ENCODE data around the gene RAD51B.

Gene RAD51B

DNA sequence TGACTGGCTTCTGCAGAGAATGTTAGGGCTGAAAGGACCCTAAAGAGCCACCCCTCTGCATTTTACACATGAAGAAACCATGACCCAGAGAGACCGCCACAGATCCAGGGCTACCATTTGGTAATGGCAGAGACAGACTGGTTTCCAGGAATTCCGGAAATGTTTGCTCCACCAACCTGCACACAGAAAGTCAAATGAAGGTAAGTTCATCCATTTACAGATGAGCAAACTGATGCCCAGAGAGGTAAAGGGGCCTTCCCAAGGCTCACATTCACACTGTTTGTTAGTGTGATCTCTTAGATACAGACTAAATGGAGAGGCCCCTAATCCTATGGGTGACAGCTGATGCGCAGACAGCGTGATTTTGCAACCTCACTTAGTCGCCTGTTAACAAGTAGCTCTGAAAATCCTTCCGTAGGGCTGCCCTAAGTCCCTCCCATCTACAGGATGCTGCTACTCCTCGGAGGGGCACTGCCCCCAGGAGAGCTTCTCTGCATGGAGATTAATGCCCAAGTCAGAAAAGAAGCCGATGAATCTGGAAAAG is 939.5 kb downstream of the RAD51B start:
- TF ChIP-seq ZNF394 (tag by site-specific recombination; IDR thresholded peaks at IDR 0.05; ENCODE audit: borderline replicate concordance), result no peak
- no peak for TF ChIP-seq HOXC10 (CRISPR knock-in tag; IDR thresholded peaks at IDR 0.05)
- no peak for TF ChIP-seq ZNF571 (tag by site-specific recombination; IDR thresholded peaks at IDR 0.05)
- no peak for TF ChIP-seq ZNF239 (tag by site-specific recombination; IDR thresholded peaks at IDR 0.05)
- TF ChIP-seq, protein P1, sequence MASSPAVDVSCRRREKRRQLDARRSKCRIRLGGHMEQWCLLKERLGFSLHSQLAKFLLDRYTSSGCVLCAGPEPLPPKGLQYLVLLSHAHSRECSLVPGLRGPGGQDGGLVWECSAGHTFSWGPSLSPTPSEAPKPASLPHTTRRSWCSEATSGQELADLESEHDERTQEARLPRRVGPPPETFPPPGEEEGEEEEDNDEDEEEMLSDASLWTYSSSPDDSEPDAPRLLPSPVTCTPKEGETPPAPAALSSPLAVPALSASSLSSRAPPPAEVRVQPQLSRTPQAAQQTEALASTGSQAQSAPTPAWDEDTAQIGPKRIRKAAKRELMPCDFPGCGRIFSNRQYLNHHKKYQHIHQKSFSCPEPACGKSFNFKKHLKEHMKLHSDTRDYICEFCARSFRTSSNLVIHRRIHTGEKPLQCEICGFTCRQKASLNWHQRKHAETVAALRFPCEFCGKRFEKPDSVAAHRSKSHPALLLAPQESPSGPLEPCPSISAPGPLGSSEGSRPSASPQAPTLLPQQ (tag by site-specific recombination; IDR thresholded peaks at IDR 0.05), result no peak
- TF ChIP-seq, protein P2, sequence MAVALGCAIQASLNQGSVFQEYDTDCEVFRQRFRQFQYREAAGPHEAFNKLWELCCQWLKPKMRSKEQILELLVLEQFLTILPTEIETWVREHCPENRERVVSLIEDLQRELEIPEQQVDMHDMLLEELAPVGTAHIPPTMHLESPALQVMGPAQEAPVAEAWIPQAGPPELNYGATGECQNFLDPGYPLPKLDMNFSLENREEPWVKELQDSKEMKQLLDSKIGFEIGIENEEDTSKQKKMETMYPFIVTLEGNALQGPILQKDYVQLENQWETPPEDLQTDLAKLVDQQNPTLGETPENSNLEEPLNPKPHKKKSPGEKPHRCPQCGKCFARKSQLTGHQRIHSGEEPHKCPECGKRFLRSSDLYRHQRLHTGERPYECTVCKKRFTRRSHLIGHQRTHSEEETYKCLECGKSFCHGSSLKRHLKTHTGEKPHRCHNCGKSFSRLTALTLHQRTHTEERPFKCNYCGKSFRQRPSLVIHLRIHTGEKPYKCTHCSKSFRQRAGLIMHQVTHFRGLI (tag by site-specific recombination; IDR thresholded peaks at IDR 0.05), result no peak
- no peak for TF ChIP-seq ZNF701 (tag by site-specific recombination; IDR thresholded peaks at IDR 0.05)
- TF ChIP-seq ZNF266 (tag by site-specific recombination; IDR thresholded peaks at IDR 0.05; ENCODE audit: low read depth), result no peak
- Histone ChIP-seq H3K9me3 (ENCODE audit: control insufficient read depth, insufficient read depth, low read depth, low read length) (no peaks in the 10 kb centered on the region), H3K4me1 (ENCODE audit: control insufficient read depth, insufficient read depth, low read length) (peaks cover 8% of the 10 kb centered on the region), H3K36me3 (ENCODE audit: control insufficient read depth in 2 of 2, insufficient read depth in 1 of 2, low read length in 2 of 2) (no peaks in the 10 kb centered on the region), H3K4me3 (ENCODE audit: low read depth, low read length) (no peak overlapping the region), H3K27ac (ENCODE audit: extremely low read depth, low read depth, low read length) (no peak overlapping the region)
- POLR2A ChIA-PET, result no interaction called here
- CTCF ChIA-PET, result interaction anchor here (0.6 kb wide), 1 partner anchor 13 kb away, joined by 5 read pairs; no protein-coding TSS in a partner anchor

DNA sequence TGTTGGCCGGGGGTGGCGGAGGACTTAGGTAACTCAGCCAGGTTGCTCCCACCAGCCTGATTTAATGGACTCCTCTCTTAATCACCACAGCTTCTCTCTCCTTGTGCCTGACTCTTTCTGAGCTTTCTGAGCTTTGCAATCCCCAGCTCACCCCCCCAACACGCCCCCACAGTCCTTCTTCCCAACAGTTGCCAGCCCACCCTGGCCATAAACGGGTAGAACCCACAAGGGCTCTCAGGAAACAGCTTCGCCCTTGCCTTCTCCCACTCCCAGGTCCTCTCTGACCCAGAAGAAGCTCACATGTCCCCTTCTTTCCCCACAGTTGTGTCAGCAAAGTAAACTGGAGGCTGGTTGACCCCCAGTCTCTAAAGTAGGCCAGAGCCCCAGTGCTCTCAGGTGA is 940.4 kb downstream of the RAD51B start:
- no peak overlapping the region for H3K4me3 ChIP-seq (ENCODE audit: low read depth, low read length)
- TF ChIP-seq ZFHX2 (tag by site-specific recombination; conservative IDR thresholded peaks at IDR 0.05) (peak; percentile 73), ZNF266 (tag by site-specific recombination; IDR thresholded peaks at IDR 0.05; ENCODE audit: low read depth) (no peak), EGR2 (tag by site-specific recombination; IDR thresholded peaks at IDR 0.05; ENCODE audit: low read depth) (peak; percentile 83)
- ChIA-PET POLR2A (no interaction called here), CTCF (no interaction called here)
- no peaks in the 10 kb centered on the region for H3K36me3 ChIP-seq (ENCODE audit: control insufficient read depth in 2 of 2, insufficient read depth in 1 of 2, low read length in 2 of 2)
- H3K4me1 ChIP-seq (ENCODE audit: control insufficient read depth, insufficient read depth, low read length), result peaks cover 8% of the 10 kb centered on the region
- H3K27ac ChIP-seq (ENCODE audit: extremely low read depth, low read depth, low read length), result no peak overlapping the region
- H3K9me3 ChIP-seq (ENCODE audit: control insufficient read depth, insufficient read depth, low read depth, low read length), result no peaks in the 10 kb centered on the region

DNA sequence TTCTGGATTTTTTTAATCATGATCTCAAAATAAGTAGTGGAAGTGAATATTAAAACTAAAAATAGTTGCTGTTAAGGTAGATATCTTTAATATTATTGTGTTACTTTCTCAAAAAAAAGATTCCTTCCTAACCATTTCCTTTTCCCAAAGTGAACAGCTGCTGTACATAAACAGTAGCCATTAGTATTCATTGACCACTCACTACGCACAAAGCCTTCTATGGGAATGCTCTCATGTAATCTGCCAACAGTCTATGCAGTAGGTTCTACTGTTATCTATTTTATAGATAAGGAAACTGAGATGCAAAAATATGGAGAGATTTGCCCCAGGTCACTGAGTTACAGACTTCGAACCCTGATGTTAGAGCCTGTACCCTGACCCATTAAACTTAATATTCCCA is 941.2 kb downstream of the RAD51B start:
- CTCF ChIA-PET, result no interaction called here
- POLR2A ChIA-PET, result no interaction called here
- no peaks in the 10 kb centered on the region for H3K36me3 ChIP-seq (ENCODE audit: control insufficient read depth in 2 of 2, insufficient read depth in 1 of 2, low read length in 2 of 2)
- TF ChIP-seq ZEB2 (tag by site-specific recombination; IDR thresholded peaks at IDR 0.05), result no peak
- no peak for TF ChIP-seq ZNF571 (tag by site-specific recombination; IDR thresholded peaks at IDR 0.05)
- TF ChIP-seq ZNF791 (tag by site-specific recombination; IDR thresholded peaks at IDR 0.05), result no peak
- TF ChIP-seq KLF9 (tag by site-specific recombination; IDR thresholded peaks at IDR 0.05; ENCODE audit: low read depth), result no peak
- TF ChIP-seq ZNF391 (tag by site-specific recombination; IDR thresholded peaks at IDR 0.05; ENCODE audit: borderline replicate concordance, low read depth), result no peak
- no peak for TF ChIP-seq ZNF768 (tag by site-specific recombination; IDR thresholded peaks at IDR 0.05)
- TF ChIP-seq, protein P3, sequence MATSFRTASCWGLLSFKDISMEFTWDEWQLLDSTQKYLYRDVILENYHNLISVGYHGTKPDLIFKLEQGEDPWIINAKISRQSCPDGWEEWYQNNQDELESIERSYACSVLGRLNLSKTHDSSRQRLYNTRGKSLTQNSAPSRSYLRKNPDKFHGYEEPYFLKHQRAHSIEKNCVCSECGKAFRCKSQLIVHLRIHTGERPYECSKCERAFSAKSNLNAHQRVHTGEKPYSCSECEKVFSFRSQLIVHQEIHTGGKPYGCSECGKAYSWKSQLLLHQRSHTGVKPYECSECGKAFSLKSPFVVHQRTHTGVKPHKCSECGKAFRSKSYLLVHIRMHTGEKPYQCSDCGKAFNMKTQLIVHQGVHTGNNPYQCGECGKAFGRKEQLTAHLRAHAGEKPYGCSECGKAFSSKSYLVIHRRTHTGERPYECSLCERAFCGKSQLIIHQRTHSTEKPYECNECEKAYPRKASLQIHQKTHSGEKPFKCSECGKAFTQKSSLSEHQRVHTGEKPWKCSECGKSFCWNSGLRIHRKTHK (tag by site-specific recombination; IDR thresholded peaks at IDR 0.05), result no peak
- no peak for TF ChIP-seq ZNF433 (tag by site-specific recombination; IDR thresholded peaks at IDR 0.05; ENCODE audit: low read depth)
- no peak for TF ChIP-seq ZIC2 (tag by site-specific recombination; IDR thresholded peaks at IDR 0.05)
- TF ChIP-seq ZNF211 (tag by site-specific recombination; IDR thresholded peaks at IDR 0.05; ENCODE audit: low read depth), result no peak
- no peak for TF ChIP-seq ZBTB8A (tag by site-specific recombination; IDR thresholded peaks at IDR 0.05)
- TF ChIP-seq ZNF416 (tag by site-specific recombination; IDR thresholded peaks at IDR 0.05), result no peak
- no peak for TF ChIP-seq MYNN (tag by site-specific recombination; IDR thresholded peaks at IDR 0.05; ENCODE audit: borderline replicate concordance)
- no peaks in the 10 kb centered on the region for H3K9me3 ChIP-seq (ENCODE audit: control insufficient read depth, insufficient read depth, low read depth, low read length)
- no peak overlapping the region for H3K4me3 ChIP-seq (ENCODE audit: low read depth, low read length)
- peaks cover 8% of the 10 kb centered on the region for H3K4me1 ChIP-seq (ENCODE audit: control insufficient read depth, insufficient read depth, low read length)
- H3K27ac ChIP-seq (ENCODE audit: extremely low read depth, low read depth, low read length), result no peak overlapping the region

Data from HEK293 (cell line).